ENCODE data around the gene SOX14. TPM values are rescaled to one million over a fixed set of nuclear protein-coding genes. Genes with fewer than 3 reads are reported as not detected.

The SOX14 gene
- polyA plus RNA-seq, 1 of the 3 experiments (the other 2 are of a cell fraction) = not detected

- H4K20me1 ChIP-seq (ENCODE audit: insufficient read depth) = no peaks in the 10 kb centered on the region
- TF ChIP-seq, protein P1, sequence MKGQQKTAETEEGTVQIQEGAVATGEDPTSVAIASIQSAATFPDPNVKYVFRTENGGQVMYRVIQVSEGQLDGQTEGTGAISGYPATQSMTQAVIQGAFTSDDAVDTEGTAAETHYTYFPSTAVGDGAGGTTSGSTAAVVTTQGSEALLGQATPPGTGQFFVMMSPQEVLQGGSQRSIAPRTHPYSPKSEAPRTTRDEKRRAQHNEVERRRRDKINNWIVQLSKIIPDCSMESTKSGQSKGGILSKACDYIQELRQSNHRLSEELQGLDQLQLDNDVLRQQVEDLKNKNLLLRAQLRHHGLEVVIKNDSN (IDR thresholded peaks at IDR 0.05; ENCODE audit: borderline replicate concordance, low read depth) = no peak
- TF ChIP-seq NRF1 (IDR thresholded peaks at IDR 0.05; ENCODE audit: low read depth, low read length) (no peak), FOXJ3 (CRISPR knock-in tag; IDR thresholded peaks at IDR 0.05) (no peak), EZH2phosphoT487 (IDR thresholded peaks at IDR 0.05; ENCODE audit: borderline replicate concordance, low read depth) (no peak)
- TF ChIP-seq, protein P2, sequence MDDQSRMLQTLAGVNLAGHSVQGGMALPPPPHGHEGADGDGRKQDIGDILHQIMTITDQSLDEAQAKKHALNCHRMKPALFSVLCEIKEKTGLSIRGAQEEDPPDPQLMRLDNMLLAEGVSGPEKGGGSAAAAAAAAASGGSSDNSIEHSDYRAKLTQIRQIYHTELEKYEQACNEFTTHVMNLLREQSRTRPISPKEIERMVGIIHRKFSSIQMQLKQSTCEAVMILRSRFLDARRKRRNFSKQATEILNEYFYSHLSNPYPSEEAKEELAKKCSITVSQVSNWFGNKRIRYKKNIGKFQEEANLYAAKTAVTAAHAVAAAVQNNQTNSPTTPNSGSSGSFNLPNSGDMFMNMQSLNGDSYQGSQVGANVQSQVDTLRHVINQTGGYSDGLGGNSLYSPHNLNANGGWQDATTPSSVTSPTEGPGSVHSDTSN (IDR thresholded peaks at IDR 0.05) = no peak
- H3K9ac ChIP-seq = no peak overlapping the region
- H3K27ac ChIP-seq (ENCODE audit: low read depth in 2 of 2, low read length in 1 of 2) = no peak overlapping the region
- peaks cover 0 to 4% of the 10 kb centered on the region in 2 experiments; a peak in 1 of 4 replicates for H3K4me1 ChIP-seq (ENCODE audit: control insufficient read depth in 1 of 2, insufficient read depth in 2 of 2, low read depth in 1 of 2, low read length in 1 of 2)
- POLR2A ChIA-PET = no interaction called here
- no peak overlapping the region for H3K4me3 ChIP-seq (ENCODE audit: low read depth in 2 of 2, low read length in 1 of 2)
- no peak for DNase-seq
- no peaks in the 10 kb centered on the region for H3K9me3 ChIP-seq
- no peaks in the 10 kb centered on the region for H3F3A ChIP-seq (replicated peaks; ENCODE audit: insufficient read depth)
- WGBS (ENCODE audit: low lambda C conversion rate) = 33% methylated on average over 6 of the region's 25 CpGs
- no peaks in the 10 kb centered on the region for H3K36me3 ChIP-seq (replicated peaks in 1 of 2; ENCODE audit: control insufficient read depth in 1 of 2, insufficient read depth in 2 of 2, low read length in 1 of 2)
- no peaks in the 10 kb centered on the region for H3K9me2 ChIP-seq
- H3K79me2 ChIP-seq (ENCODE audit: insufficient read depth) = no peaks in the 10 kb centered on the region
- H3K4me2 ChIP-seq = no peak overlapping the region
- H3K27me3 ChIP-seq (ENCODE audit: insufficient read depth) = no peaks in the 10 kb centered on the region
- CTCF ChIA-PET = no interaction called here
- no peak overlapping the region for H2AFZ ChIP-seq (ENCODE audit: low read depth)
These were observed 49.6 kb upstream of the SOX14 start for GRCh38 chr3:137714551-137714950.

DNA sequence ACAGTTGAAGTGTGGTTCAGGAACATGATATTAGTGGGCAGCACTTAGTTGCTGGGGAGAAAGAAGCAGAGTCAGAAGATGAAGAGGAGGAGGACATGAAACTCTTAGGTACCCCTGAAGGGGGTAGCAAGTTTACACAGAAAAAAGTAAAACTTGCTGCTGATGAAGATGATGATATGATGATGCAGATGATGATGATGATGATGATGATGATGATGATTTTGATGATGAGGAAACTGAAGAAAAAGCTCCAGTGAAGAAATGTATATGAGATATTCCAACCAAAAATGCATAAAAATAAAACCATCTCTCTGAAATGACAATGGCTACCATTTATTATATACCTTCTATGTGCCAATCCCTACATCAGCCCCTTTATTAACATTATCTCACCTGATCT is 39.9 kb upstream of the SOX14 start:
- Histone ChIP-seq H3K27me3 (ENCODE audit: insufficient read depth) (no peaks in the 10 kb centered on the region), H3K79me2 (ENCODE audit: insufficient read depth) (no peaks in the 10 kb centered on the region), H3K36me3 (replicated peaks in 1 of 2; ENCODE audit: control insufficient read depth in 1 of 2, insufficient read depth in 2 of 2, low read length in 1 of 2) (no peaks in the 10 kb centered on the region), H2AFZ (ENCODE audit: low read depth) (no peak overlapping the region), H3K9me2 (no peaks in the 10 kb centered on the region), H3K9ac (no peak overlapping the region), H3F3A (replicated peaks; ENCODE audit: insufficient read depth) (no peaks in the 10 kb centered on the region), H3K27ac (ENCODE audit: low read depth in 2 of 2, low read length in 1 of 2) (no peak overlapping the region), H4K20me1 (ENCODE audit: insufficient read depth) (no peaks in the 10 kb centered on the region), H3K4me3 (ENCODE audit: low read depth in 2 of 2, low read length in 1 of 2) (no peak overlapping the region), H3K4me1 (ENCODE audit: control insufficient read depth in 1 of 2, insufficient read depth in 2 of 2, low read depth in 1 of 2, low read length in 1 of 2) (no peaks in the 10 kb centered on the region), H3K4me2 (no peak overlapping the region), H3K9me3 (no peaks in the 10 kb centered on the region)
- CTCF ChIA-PET = no interaction called here
- TF ChIP-seq ELF1 (IDR thresholded peaks at IDR 0.05) (no peak), CHD2 (IDR thresholded peaks at IDR 0.05; ENCODE audit: low read length, partially characterized antibody) (no peak), GATA2 (CRISPR knock-in tag; IDR thresholded peaks at IDR 0.05) (no peak), RCOR1 (IDR thresholded peaks at IDR 0.05; ENCODE audit: low read length) (no peak), TEAD4 (IDR thresholded peaks at IDR 0.05; ENCODE audit: borderline replicate concordance, insufficient read depth) (no peak), TCF12 (IDR thresholded peaks at IDR 0.05) (no peak), EZH2phosphoT487 (IDR thresholded peaks at IDR 0.05; ENCODE audit: borderline replicate concordance, low read depth) (no peak)
- TF ChIP-seq, protein P2 (IDR thresholded peaks at IDR 0.05) = no peak
- no peak for DNase-seq
- POLR2A ChIA-PET = no interaction called here

Data from SK-N-SH (cell line).